Activated CD4-positive, alpha-beta T cell treated with anti-CD3 and anti-CD28 coated beads, Interleukin-2, Interleukin-6, amounts not matched to agents 100 ng/mL and 50 ng/mL, durations not matched to agents 16 hours and 8 hours (primary cell): Measurements from ENCODE around the gene LAMA5.
A peak's percentile ranks its signal among the peaks of the same experiment; 100 is the strongest.

Experiments
- DNase-seq: peaks from one replicate; pipeline ENCODE4 v3.0.0-alpha.2; 2020

LAMA5 gene

GRCh38 chr20:62323980-62324906, 42.9 kb downstream of the LAMA5 start:
- DNase-seq, result no peak

- DNase-seq, result no peak
Observed at GRCh38 chr20:62323146-62323979, 43.7 kb downstream of the LAMA5 start.

GRCh38 chr20:62322492-62323041, 44.5 kb downstream of the LAMA5 start:
- DNase-seq, result no peak

- no peak for DNase-seq
Observed at GRCh38 chr20:62321975-62322374, 45.1 kb downstream of the LAMA5 start.

- DNase-seq, result peak; percentile 21
Observed at GRCh38 chr20:62321521-62321948, 45.6 kb downstream of the LAMA5 start.

- DNase-seq, result peak; percentile 13
Observed at GRCh38 chr20:62320581-62321354, 46.3 kb downstream of the LAMA5 start.

- DNase-seq, result no peak
Observed at GRCh38 chr20:62319346-62319909, 47.7 kb downstream of the LAMA5 start.

- DNase-seq, result no peak
Observed at GRCh38 chr20:62318400-62319345, 48.4 kb downstream of the LAMA5 start.

- DNase-seq, result no peak
Observed at GRCh38 chr20:62317167-62317655, 49.9 kb downstream of the LAMA5 start.

GRCh38 chr20:62316331-62317166, 50.6 kb downstream of the LAMA5 start:
- DNase-seq, result no peak

GRCh38 chr20:62315773-62316172, 51.3 kb downstream of the LAMA5 start:
- no peak for DNase-seq

- no peak for DNase-seq
Observed at GRCh38 chr20:62314711-62315302, 52.3 kb downstream of the LAMA5 start.

GRCh38 chr20:62314339-62314638, 52.8 kb downstream of the LAMA5 start:
- no peak for DNase-seq

- no peak for DNase-seq
Observed at GRCh38 chr20:62313460-62314338, 53.4 kb downstream of the LAMA5 start.

GRCh38 chr20:62313021-62313420, 54.1 kb downstream of the LAMA5 start:
- no peak for DNase-seq

GRCh38 chr20:62312662-62312977, 54.5 kb downstream of the LAMA5 start:
- DNase-seq, result no peak

- no peak for DNase-seq
Observed at GRCh38 chr20:62311832-62312661, 55.1 kb downstream of the LAMA5 start.

- DNase-seq, result no peak
Observed at GRCh38 chr20:62311150-62311549, 56.0 kb downstream of the LAMA5 start.
